Stimulated activated CD8-positive, alpha-beta memory T cell treated with anti-CD3 and anti-CD28 coated beads, Interleukin-7, amount 100 ng/mL, for 1 hour (primary cell): ENCODE measurements around the gene PGA3.
"Not testable (repeated sequence)": the region's sequence is repeated elsewhere in the genome, so short reads cannot be mapped to it uniquely, and the experiment has no call there.

Experiments used
- DNase-seq, 2 donors: peaks; one replicate each; pipeline ENCODE4 v3.0.0-alpha.2; 2020; ENCODE audit warnings: low read depth in 2 of 2

PGA3 gene

GRCh38 chr11:61250796-61251765 is 47.8 kb downstream of the PGA3 start:
- DNase-seq = not testable (repeated sequence)

- not testable (repeated sequence) for DNase-seq
Observed at GRCh38 chr11:61252332-61252731, 49.0 kb downstream of the PGA3 start.

- peak; percentile 12 to 25 for DNase-seq
Observed at GRCh38 chr11:61254403-61255025, 51.2 kb downstream of the PGA3 start.

- no peak for DNase-seq
Observed at GRCh38 chr11:61256710-61257482, 53.6 kb downstream of the PGA3 start.

GRCh38 chr11:61258546-61258945 is 55.2 kb downstream of the PGA3 start:
- no peak for DNase-seq

- no peak for DNase-seq
Observed at GRCh38 chr11:61259363-61259762, 56.0 kb downstream of the PGA3 start.
